GM19468 (cell line): ENCODE measurements around the gene LILRB3.
"Not testable (repeated sequence)": the region's sequence is repeated elsewhere in the genome, so short reads cannot be mapped to it uniquely, and the experiment has no call there.

Experiments
- ATAC-seq: cut with Tn5 transposase; IDR thresholded peaks from one replicate; pipeline ENCODE4 v1.9.1; 2021; ENCODE audit warnings: mild to moderate bottlenecking, moderate library complexity, moderate number of reproducible peaks; ENCODE audit not compliant: unreplicated experiment; ENCODE audit errors: extremely low read depth

Gene LILRB3

GRCh38 chr19:54222474-54223276, at the start of gene LILRB3:
LILRB3 (minus strand) TSS chr19:54223007; CDS start chr19:54222976, 31 bp downstream.
- ATAC-seq, result not testable (repeated sequence)

GRCh38 chr19:54272181-54272580, 49.4 kb upstream of the LILRB3 start:
- not testable (repeated sequence) for ATAC-seq

- ATAC-seq, result not testable (repeated sequence)
Measured at GRCh38 chr19:54271587-54271986, 48.8 kb upstream of the LILRB3 start.

- ATAC-seq, result no peak
Measured at GRCh38 chr19:54271106-54271505, 48.3 kb upstream of the LILRB3 start.

- no peak for ATAC-seq
Measured at GRCh38 chr19:54268936-54269335, 46.1 kb upstream of the LILRB3 start.

GRCh38 chr19:54266133-54266532, 43.3 kb upstream of the LILRB3 start:
- no peak for ATAC-seq

- no peak for ATAC-seq
Measured at GRCh38 chr19:54262470-54262869, 39.7 kb upstream of the LILRB3 start.

GRCh38 chr19:54262066-54262465, 39.3 kb upstream of the LILRB3 start:
- ATAC-seq, result no peak

GRCh38 chr19:54257116-54257480, 34.3 kb upstream of the LILRB3 start, which contains the start of gene LILRB5:
LILRB5 (minus strand) TSS chr19:54257273; CDS start chr19:54257193, 80 bp downstream.
- ATAC-seq, result no peak

GRCh38 chr19:54256250-54257115, 33.7 kb upstream of the LILRB3 start:
- no peak for ATAC-seq

- no peak for ATAC-seq
Measured at GRCh38 chr19:54255105-54255775, 32.4 kb upstream of the LILRB3 start.

GRCh38 chr19:54254195-54254906, 31.5 kb upstream of the LILRB3 start:
- ATAC-seq, result no peak

- no peak for ATAC-seq
Measured at GRCh38 chr19:54253331-54254194, 30.8 kb upstream of the LILRB3 start.

- ATAC-seq, result no peak
Measured at GRCh38 chr19:54252845-54253244, 30.0 kb upstream of the LILRB3 start.

- ATAC-seq, result no peak
Measured at GRCh38 chr19:54252243-54252642, 29.4 kb upstream of the LILRB3 start.

- ATAC-seq, result no peak
Measured at GRCh38 chr19:54248016-54248601, 25.3 kb upstream of the LILRB3 start.

- ATAC-seq, result no peak
Measured at GRCh38 chr19:54247106-54247930, 24.5 kb upstream of the LILRB3 start.

- no peak for ATAC-seq
Measured at GRCh38 chr19:54245936-54246335, 23.1 kb upstream of the LILRB3 start.
